A549 (cell line): ENCODE data around the gene RUSF1. TPM values are rescaled to one million over a fixed set of nuclear protein-coding genes. Genes with fewer than 3 reads are reported as not detected.

Source experiments
- ATAC-seq, 2 experiments: fragments of 200-7000 bp in 1 of 2; fragments of >200 bp in 1 of 2; cut with Nextera tagmentation in 1 of 2; cut with Tn5 transposase in 1 of 2; 3 replicates each; pipeline versions ENCODE4 v1.8.0 to v1.9.1; 2018 to 2020; ENCODE audit warnings: mild to moderate bottlenecking in 1 of 2, moderate library complexity in 1 of 2
- CTCF ChIA-PET: fragments of 300-600 bp; sonication (Branson Sonifier 250); formaldehyde crosslinking; extraction: SDS; loops from one replicate; lab custom pipeline; 2021; ENCODE audit warnings: antibody characterized with exemption, inconsistent platforms; lab: Yijun Ruan, JAX
- POLR2A ChIA-PET: fragments of 350-600 bp; formaldehyde crosslinking; extraction: SDS; loops from one replicate; lab custom pipeline; 2021; ENCODE audit warnings: antibody characterized with exemption, inconsistent platforms; lab: Yijun Ruan, JAX
- DNase-seq, 2 experiments: peaks; one replicate each; pipeline versions ENCODE4 v3.0.0 to v3.0.0-alpha.2; 2011 to 2016; ENCODE audit warnings: low read depth in 1 of 2, low spot score in 1 of 2
- FAIRE-seq: peaks from 2 replicates; lab custom pipeline; 2011; peaks lifted over from hg19 to GRCh38; lab: Jason Lieb, UNC
- H3K27ac ChIP-seq, 2 experiments: fragments of >200 bp; sonication (Bioruptor Twin); formaldehyde crosslinking; 3 replicates each; pipeline ENCODE4 v1.5.1; 2016 to 2017
- H3K4me1 ChIP-seq: fragments of >200 bp; sonication (Bioruptor Twin); formaldehyde crosslinking; 3 replicates; pipeline ENCODE4 v1.6.1; 2016
- H3K4me2 ChIP-seq: fragments of >200 bp; sonication (Bioruptor Twin); formaldehyde crosslinking; 3 replicates; pipeline ENCODE4 v1.6.1; 2016
- H3K4me3 ChIP-seq: fragments of >200 bp; sonication (Bioruptor Twin); formaldehyde crosslinking; 3 replicates; pipeline ENCODE4 v1.5.1; 2016
- H3K9me3 ChIP-seq: fragments of >200 bp; sonication (Bioruptor Twin); formaldehyde crosslinking; 3 replicates; pipeline ENCODE4 v1.6.1; 2016
- CBX8 ChIP-seq: fragments of 200-600 bp; sonication (generic); IDR thresholded peaks from 2 replicates; pipeline ENCODE4 v1.6.1; 2016
- CTCF ChIP-seq: fragments of >200 bp; sonication (Bioruptor Twin); formaldehyde crosslinking; IDR thresholded peaks from 3 replicates; pipeline ENCODE4 v1.5.1; 2016
- EHF ChIP-seq: fragments of 250-450 bp; sonication (Bioruptor Pico); IDR thresholded peaks from 2 replicates; pipeline ENCODE4 v1.5.0; 2020; ENCODE audit warnings: mild to moderate bottlenecking
- ESRRA ChIP-seq: fragments of 150-350 bp; IDR thresholded peaks from 2 replicates; pipeline ENCODE4 v1.6.1; 2014; ENCODE audit warnings: mild to moderate bottlenecking, low read length, borderline replicate concordance
- FOSL2 ChIP-seq, 2 experiments: fragments of 450-650 bp in 1 of 2; fragments of >200 bp in 1 of 2; sonication (Bioruptor Twin) in 1 of 2; formaldehyde crosslinking; IDR thresholded peaks; 2 replicates each; pipeline versions ENCODE4 v1.5.0 to v1.6.1; 2016 to 2020; ENCODE audit warnings: mild to moderate bottlenecking in 1 of 2, moderate library complexity in 1 of 2
- GATA3 ChIP-seq: IDR thresholded peaks from 2 replicates; pipeline ENCODE4 v1.6.1; 2012; ENCODE audit warnings: borderline replicate concordance
- HES2 ChIP-seq: fragments of >200 bp; sonication (Bioruptor Twin); formaldehyde crosslinking; IDR thresholded peaks from 2 replicates; pipeline ENCODE4 v1.6.1; 2016
- MAX ChIP-seq: IDR thresholded peaks from 2 replicates; pipeline ENCODE4 v1.6.1; 2012
- NFE2L2 ChIP-seq: fragments of 150-350 bp; conservative IDR thresholded peaks from 2 replicates; pipeline ENCODE4 v1.6.1; 2014; ENCODE audit warnings: low read length
- PBX3 ChIP-seq: IDR thresholded peaks from 2 replicates; pipeline ENCODE4 v1.6.1; 2012
- POLR2AphosphoS2 ChIP-seq: conservative IDR thresholded peaks from 2 replicates; pipeline ENCODE4 v1.6.1; 2012; ENCODE audit warnings: low read length, improper control_type of control experiment, inconsistent platforms
- RCOR1 ChIP-seq: fragments of 150-350 bp; IDR thresholded peaks from 2 replicates; pipeline ENCODE4 v1.6.1; 2014; ENCODE audit warnings: antibody characterized with exemption, low read length, low read depth
- RNF2 ChIP-seq: fragments of 200-600 bp; sonication (generic); IDR thresholded peaks from 2 replicates; pipeline ENCODE4 v1.6.1; 2016; ENCODE audit warnings: low read depth, mild to moderate bottlenecking, antibody characterized with exemption, moderate library complexity, borderline replicate concordance
- TFCP2L1 ChIP-seq: fragments of 250-450 bp; sonication (Bioruptor Pico); IDR thresholded peaks from 2 replicates; pipeline ENCODE4 v1.5.0; 2021; ENCODE audit warnings: mild to moderate bottlenecking
- ZC3H11A ChIP-seq: fragments of 450-650 bp; IDR thresholded peaks from 2 replicates; pipeline ENCODE4 v1.6.1; 2014; ENCODE audit warnings: antibody characterized with exemption, mild to moderate bottlenecking
- WGBS: methylation state at CpG from one replicate; pipeline ENCODE4 v1.1.6; 2017; ENCODE audit errors: missing lambda C conversion rate; 5-methylcytosine and 5-hydroxymethylcytosine counted together
- polyA plus RNA-seq, 4 experiments: library from polyadenylated mRNA; depleted of rRNA in 3 of 4; stranded (reverse); fragments of >200 nt; fragmentation: RNase III in 1 of 4; extraction: RNeasy Plus Mini Kit Qiagen cat#74134 plus additional on column Dnase treatment in 1 of 4; gene quantifications; 2 replicates in 3 of 4; 3 replicates in 1 of 4; pipeline ENCODE4 v1.2.3, GENCODE V29; 2011 to 2017
- TF ChIP-seq, protein P1 (sequence below): fragments of >200 bp; sonication (Bioruptor Twin); formaldehyde crosslinking; IDR thresholded peaks from 3 replicates; pipeline ENCODE4 v1.6.1; 2016
- TF ChIP-seq, protein P2 (sequence below): fragments of 200-600 bp; sonication (generic); IDR thresholded peaks from 2 replicates; pipeline ENCODE4 v1.6.1; 2016; ENCODE audit warnings: antibody characterized with exemption, mild to moderate bottlenecking, moderate library complexity

RUSF1 gene
- polyA plus RNA-seq, 2 of the 4 experiments (the other 2 are of a cell fraction): 27.8 to 35.3 TPM

DNA sequence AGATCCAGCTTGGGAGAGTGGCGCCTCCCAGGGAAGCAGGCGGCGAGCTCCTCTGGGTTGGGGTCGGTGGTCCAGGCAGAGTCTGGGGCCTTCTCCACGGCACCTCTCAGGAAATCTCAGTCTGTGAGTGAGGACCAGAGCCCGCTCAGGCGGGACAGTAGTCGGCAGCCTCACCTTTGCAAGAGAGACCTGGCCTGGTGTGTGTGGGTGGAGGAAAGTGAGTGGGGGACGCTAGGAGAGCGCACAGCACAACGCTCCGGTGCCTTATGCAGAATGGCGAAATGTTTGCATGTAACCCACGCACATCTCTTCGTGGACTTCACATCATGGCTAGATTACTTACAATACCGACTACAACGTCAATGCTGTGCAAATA lies 21.7 kb upstream of the RUSF1 start (continued):
- TF ChIP-seq PBX3 (no peak), CTCF (no peak), ZC3H11A (no peak)

- ATAC-seq (peak; percentile 48 to 54; a peak in 4 of 6 replicates), DNase-seq (no peak), FAIRE-seq (no peak)
- Histone ChIP-seq H3K27ac (no peak overlapping the region), H3K4me2 (peak overlapping the region; percentile 69), H3K4me3 (peak overlapping the region; percentile 26; the same call in 2 of the 3 replicates), H3K9me3 (peaks cover 6% of the 10 kb centered on the region; the same call in 2 of the 3 replicates), H3K4me1 (no peaks in the 10 kb centered on the region)
- CTCF ChIA-PET: interaction anchor here (1.6 kb wide), 1 partner anchor 339 kb away, joined by 5 read pairs; no protein-coding TSS in a partner anchor
- WGBS: 11% methylated on average over 24 of the region's 52 CpGs
- POLR2A ChIA-PET: no interaction called here
- TF ChIP-seq POLR2AphosphoS2 (no peak), FOSL2 (IDR thresholded peaks at IDR 0.05) (no peak), FOSL2 (CRISPR knock-in tag; IDR thresholded peaks at IDR 0.05) (no peak), RNF2 (no peak), MAX (no peak), EHF (CRISPR knock-in tag) (no peak), NFE2L2 (no peak), RCOR1 (no peak)
- TF ChIP-seq, protein P1, sequence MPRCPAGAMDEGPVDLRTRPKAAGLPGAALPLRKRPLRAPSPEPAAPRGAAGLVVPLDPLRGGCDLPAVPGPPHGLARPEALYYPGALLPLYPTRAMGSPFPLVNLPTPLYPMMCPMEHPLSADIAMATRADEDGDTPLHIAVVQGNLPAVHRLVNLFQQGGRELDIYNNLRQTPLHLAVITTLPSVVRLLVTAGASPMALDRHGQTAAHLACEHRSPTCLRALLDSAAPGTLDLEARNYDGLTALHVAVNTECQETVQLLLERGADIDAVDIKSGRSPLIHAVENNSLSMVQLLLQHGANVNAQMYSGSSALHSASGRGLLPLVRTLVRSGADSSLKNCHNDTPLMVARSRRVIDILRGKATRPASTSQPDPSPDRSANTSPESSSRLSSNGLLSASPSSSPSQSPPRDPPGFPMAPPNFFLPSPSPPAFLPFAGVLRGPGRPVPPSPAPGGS: no peak
- TF ChIP-seq, protein P2, sequence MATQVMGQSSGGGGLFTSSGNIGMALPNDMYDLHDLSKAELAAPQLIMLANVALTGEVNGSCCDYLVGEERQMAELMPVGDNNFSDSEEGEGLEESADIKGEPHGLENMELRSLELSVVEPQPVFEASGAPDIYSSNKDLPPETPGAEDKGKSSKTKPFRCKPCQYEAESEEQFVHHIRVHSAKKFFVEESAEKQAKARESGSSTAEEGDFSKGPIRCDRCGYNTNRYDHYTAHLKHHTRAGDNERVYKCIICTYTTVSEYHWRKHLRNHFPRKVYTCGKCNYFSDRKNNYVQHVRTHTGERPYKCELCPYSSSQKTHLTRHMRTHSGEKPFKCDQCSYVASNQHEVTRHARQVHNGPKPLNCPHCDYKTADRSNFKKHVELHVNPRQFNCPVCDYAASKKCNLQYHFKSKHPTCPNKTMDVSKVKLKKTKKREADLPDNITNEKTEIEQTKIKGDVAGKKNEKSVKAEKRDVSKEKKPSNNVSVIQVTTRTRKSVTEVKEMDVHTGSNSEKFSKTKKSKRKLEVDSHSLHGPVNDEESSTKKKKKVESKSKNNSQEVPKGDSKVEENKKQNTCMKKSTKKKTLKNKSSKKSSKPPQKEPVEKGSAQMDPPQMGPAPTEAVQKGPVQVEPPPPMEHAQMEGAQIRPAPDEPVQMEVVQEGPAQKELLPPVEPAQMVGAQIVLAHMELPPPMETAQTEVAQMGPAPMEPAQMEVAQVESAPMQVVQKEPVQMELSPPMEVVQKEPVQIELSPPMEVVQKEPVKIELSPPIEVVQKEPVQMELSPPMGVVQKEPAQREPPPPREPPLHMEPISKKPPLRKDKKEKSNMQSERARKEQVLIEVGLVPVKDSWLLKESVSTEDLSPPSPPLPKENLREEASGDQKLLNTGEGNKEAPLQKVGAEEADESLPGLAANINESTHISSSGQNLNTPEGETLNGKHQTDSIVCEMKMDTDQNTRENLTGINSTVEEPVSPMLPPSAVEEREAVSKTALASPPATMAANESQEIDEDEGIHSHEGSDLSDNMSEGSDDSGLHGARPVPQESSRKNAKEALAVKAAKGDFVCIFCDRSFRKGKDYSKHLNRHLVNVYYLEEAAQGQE: no peak
Observed at GRCh38 chr16:31529108-31529936, 21.1 kb upstream of the RUSF1 start.

DNA sequence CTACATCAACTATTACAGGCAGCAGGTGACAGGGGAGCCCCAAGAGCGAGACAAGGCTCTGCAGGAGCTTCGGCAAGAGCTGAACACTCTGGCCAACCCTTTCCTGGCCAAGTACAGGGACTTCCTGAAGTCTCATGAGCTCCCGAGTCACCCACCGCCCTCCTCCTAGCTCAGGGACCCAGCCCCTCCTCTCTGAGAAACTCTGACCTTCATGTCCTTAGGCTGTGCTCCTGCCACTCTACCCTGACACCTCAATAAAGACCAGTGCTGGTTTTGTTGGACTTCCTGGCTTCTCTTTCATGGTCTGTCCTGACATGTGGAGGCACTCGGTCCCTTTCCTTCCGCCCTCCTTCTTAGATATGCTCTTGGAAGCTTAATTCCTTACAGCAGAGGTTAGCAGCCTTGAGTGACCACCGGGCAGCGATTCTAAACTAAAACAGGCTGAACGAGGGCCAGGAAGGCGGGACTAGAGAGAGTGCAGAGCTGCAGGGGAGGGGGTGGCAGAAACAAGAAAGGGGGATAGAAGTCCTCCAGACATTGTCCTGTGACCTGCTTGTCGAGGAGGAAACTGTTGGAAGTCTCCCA lies 20.4 kb upstream of the RUSF1 start:
- ATAC-seq (peak in 1 of 2 experiments; percentile 30; a peak in 2 of 6 replicates), FAIRE-seq (no peak), DNase-seq (no peak)
- ChIA-PET POLR2A (no interaction called here), CTCF (interaction anchor here (0.9 to 1.6 kb wide), 2 partner anchors 26 to 340 kb away, joined by 3 to 5 read pairs; no protein-coding TSS in a partner anchor)
- WGBS: 21% methylated on average over 11 of the region's 11 CpGs
- no peak for TF ChIP-seq ESRRA
- TF ChIP-seq GATA3: no peak
- TF ChIP-seq NFE2L2: no peak
- no peak for TF ChIP-seq CBX8
- TF ChIP-seq CTCF: no peak
- TF ChIP-seq TFCP2L1 (CRISPR knock-in tag): no peak
- no peak for TF ChIP-seq EHF (CRISPR knock-in tag)
- TF ChIP-seq HES2: no peak
- no peaks in the 10 kb centered on the region for H3K4me1 ChIP-seq
- peaks cover 6% of the 10 kb centered on the region; the same call in 2 of the 3 replicates for H3K9me3 ChIP-seq
- no peak overlapping the region for H3K27ac ChIP-seq
- peak overlapping the region; percentile 69 for H3K4me2 ChIP-seq
- peak overlapping the region; percentile 26; the same call in 1 of the 3 replicates for H3K4me3 ChIP-seq
